ENCODE results near the gene REM1.
"Not testable (repeated sequence)": the region's sequence is repeated elsewhere in the genome, so short reads cannot be mapped to it uniquely, and the experiment has no call there.

Gene REM1, protein sequence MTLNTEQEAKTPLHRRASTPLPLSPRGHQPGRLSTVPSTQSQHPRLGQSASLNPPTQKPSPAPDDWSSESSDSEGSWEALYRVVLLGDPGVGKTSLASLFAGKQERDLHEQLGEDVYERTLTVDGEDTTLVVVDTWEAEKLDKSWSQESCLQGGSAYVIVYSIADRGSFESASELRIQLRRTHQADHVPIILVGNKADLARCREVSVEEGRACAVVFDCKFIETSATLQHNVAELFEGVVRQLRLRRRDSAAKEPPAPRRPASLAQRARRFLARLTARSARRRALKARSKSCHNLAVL

DNA sequence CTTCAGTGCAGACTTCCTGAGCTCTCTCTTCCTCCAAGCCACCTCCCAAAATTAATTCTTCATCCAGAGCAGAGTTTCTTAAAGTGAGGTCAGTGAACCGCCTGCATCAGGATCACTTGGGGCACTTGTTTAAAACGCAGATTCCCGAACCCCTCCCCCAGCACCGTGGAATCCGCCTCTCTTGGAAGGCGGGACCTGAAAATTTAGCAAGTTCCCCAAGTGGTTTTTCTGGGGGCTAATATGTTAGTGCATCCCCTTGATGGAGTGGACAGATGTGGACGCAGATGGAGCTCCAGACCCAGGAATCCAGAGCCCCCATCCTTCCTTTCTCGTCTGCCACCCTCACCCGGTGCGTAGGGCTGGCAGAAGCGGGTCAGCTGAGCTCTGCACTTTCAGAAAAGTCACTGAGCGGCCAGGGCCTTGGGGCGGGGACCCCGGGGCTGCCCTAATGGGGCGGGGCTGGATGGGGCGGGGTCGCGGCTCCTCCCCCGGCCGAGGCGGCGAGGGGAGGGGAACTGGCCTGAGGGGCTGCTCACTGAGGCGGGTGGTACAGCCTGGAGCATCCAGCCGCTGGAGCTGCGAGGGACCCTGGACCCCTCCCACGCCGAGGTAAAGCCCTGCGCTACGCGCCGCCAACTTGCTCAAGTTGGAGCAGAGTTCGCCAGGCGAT is at the start of gene REM1, which contains the start of gene DEFB124:
Gene REM1, plus strand, starts transcription at position 531 of the 670 bp plus-strand sequence. CDS start 1,158 bp downstream, outside the sequence.
Gene DEFB124, minus strand, starts transcription at position 370 of the 670 bp plus-strand sequence. CDS start 2,114 bp downstream, outside the sequence.
- DNase-seq (ENCODE audit: low read depth), result no peak

GRCh38 chr20:31425797-31426196 is 49.3 kb upstream of the REM1 start:
- DNase-seq (ENCODE audit: low read depth), result no peak

DNA sequence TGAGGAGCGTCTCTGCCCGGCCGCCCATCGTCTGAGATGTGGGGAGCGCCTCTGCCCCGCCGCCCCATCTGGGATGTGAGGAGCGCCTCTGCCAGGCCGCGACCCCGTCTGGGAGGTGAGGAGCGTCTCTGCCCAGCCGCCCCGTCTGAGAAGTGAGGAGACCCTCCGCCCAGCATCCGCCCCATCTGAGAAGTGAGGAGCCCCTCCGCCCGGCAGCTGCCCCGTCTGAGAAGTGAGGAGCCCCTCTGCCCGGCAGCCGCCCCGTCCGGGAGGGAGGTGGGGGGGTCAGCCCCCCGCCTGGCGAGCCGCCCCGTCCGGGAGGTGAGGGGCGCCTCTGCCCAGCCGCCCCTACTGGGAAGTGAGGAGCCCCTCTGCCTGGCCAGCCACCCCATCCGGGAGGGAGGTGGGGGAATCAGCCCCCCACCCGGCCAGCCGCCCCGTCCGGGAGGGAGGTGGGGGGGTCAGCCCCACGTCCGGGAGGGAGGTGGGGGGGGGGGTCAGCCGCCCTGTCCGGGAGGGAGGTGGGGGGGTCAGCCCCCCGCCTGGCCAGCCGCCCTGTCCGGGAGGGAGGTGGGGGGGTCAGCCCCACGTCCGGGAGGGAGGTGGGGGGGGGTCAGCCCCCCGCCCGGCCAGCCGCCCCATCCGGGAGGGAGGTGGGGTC is 48.1 kb upstream of the REM1 start:
- DNase-seq (ENCODE audit: low read depth), result not testable (repeated sequence)

- DNase-seq (ENCODE audit: low read depth), result not testable (repeated sequence)
Measured at GRCh38 chr20:31427576-31427975, 47.5 kb upstream of the REM1 start.

GRCh38 chr20:31430568-31431115 is 44.4 kb upstream of the REM1 start:
- DNase-seq (ENCODE audit: low read depth), result no peak

- DNase-seq (ENCODE audit: low read depth), result no peak
Measured at GRCh38 chr20:31440012-31440659, 35.0 kb upstream of the REM1 start, which contains the start of gene DEFB123. TSS of gene DEFB123 (plus strand) at chr20:31440632. CDS start at chr20:31440699, 67 bp downstream.

DNA sequence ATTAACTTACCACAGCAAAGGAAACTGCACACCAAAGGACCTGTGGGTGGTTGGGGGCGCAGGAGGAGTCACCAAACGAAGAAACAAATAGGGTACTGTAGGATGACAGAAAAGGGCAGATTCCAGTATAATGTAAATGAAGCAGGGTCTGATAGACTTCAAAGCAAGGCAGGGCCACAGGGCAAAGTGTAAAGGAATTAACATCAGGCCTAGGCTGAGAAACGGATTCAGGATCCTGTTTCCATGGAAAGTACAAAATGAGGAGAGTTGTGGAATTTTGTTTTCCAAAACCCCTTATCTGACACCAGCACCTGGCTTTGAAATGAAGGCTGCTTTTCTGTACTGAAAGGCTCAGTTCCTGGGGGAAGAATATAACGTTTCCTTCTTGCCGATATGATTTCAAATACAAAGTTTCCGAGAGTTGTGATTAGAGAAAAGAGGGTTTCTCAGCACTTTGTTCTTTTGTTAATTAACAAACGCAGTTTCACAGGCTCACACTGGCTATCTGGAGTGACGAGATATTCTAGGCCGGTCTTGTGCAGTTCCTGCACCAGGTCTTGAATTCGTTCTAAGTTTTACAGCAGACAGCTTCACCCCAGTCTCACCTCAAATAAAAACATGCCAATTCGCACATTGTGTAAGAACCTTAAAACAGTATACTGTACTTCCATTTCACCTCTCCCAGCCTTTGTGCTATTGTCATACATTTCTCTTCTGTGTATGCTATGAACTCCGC is 28.8 kb upstream of the REM1 start:
- DNase-seq (ENCODE audit: low read depth), result no peak

GRCh38 chr20:31449511-31450414 is 25.3 kb upstream of the REM1 start:
- DNase-seq (ENCODE audit: low read depth), result no peak

- DNase-seq (ENCODE audit: low read depth), result no peak
Measured at GRCh38 chr20:31452575-31452974, 22.5 kb upstream of the REM1 start.

GRCh38 chr20:31454361-31454760 is 20.7 kb upstream of the REM1 start:
- DNase-seq (ENCODE audit: low read depth), result no peak

DNA sequence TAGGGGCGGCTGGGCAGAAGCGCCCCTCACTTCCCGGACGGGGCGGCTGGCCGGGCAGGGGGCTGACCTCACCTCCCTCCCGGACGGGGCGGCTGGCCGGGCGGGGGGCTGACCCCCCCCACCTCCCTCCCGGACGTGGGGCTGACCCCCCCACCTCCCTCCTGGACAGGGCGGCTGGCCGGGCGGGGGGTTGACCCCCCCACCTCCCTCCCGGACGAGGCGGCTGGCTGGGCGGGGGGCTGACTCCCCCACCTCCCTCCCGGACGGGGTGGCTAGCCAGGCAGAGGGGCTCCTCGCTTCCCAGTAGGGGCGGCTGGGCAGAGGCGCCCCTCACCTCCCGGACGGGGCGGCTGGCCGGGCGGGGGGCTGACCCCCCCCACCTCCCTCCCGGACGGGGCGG is 4.1 kb upstream of the REM1 start:
- DNase-seq (ENCODE audit: low read depth), result not testable (repeated sequence)

GRCh38 chr20:31472395-31473330 is 2.4 kb upstream of the REM1 start:
- no peak for DNase-seq (ENCODE audit: low read depth)

DNA sequence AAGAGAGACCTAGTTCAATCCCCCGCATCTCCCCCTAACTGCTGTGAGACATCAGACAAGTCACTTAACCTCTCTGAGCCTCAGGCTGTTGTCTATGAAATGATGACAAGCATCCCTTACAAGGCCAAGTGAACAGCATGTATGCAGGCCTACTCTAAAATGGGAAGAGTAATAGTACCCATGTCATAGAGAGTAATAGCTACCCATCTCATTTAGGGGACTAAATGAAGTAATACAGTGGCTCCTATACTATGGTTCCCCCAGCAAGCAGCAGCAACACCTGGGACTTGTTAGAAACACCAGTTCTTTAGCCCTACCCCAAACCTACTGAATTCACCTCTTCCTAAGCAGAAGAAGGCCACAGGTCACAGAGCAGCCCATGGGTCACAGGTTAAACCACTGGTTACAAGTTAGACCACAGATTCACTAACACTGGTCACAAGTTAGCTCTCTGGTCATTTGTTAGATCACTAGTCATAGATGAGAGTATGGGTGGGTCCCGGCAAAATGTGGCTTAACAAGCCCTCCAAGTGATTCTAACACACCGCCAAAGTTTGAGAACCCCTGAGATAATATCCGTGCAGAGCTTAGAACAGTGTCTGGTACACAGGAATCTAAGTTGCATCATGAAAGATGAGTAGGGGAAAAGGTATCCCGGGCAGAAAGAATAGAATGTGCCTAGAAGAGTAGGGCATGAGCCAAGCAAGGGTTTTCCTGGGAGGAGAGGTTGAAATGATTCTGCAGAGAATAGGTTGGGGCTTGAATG is 1.6 kb upstream of the REM1 start:
- no peak for DNase-seq (ENCODE audit: low read depth)

DNA sequence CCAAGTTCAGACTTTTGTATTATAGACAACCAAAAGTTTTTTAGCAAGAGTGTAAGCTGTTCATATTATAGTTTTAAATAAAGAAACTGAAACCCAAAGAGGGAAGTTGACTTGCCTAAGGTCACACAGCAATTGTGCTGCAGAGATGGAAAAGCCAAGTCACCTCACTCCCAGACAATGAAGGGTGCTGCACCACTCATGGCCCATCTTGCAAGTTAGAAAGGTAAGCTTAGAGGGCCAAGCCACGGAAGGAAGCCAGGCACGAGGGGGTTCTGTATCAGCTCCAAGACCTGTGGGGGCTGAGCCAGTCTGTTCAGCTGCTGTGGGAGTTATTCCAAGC is 1.0 kb upstream of the REM1 start:
- DNase-seq (ENCODE audit: low read depth), result no peak

DNA sequence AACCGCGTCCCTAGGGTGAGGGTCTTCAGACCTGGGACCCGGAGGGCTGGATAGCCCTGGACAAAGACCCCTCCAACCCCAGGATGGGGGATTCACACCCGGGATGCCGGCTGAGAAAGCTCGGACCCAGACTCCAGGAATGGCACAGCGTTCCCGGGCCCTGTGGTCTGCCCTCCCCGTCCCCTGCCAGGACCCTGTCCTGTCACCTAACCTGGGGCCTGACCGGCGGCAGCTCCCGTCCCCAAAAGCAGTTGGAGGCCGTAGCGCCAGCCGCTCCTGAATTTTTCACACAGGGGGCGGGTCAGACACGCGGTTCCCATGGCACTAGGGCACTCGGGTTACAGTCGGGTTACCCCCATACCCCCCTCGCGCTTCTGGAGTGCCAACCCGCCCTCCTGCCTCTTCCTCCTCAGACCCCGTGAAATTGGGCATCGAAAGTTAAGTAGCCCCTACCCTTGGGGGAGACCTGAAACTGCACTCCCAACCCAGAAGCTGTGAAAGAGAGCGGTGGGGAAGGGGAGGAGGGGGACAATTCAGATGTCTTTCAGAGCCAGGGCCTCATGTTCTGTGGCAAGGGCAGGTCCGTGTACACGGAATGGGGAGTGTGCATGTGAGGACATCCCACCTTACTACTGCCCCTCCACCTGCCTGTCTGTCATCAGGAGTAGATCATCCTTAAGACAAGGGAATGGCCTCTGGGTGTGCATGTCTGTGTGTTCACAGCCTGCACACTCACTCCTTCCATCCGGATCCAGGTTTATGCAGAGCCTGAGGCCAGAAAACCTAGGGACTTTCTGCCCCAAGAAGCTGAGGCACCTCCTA is 595 bp downstream of the REM1 start:
- DNase-seq (ENCODE audit: low read depth), result no peak

- DNase-seq (ENCODE audit: low read depth), result no peak
Measured at GRCh38 chr20:31476294-31476585, 1.2 kb downstream of the REM1 start.

GRCh38 chr20:31476643-31477215 is 1.6 kb downstream of the REM1 start:
- no peak for DNase-seq (ENCODE audit: low read depth)

Data from stimulated activated CD8-positive, alpha-beta memory T cell treated with anti-CD3 and anti-CD28 coated beads, Interleukin-7, amount 100 ng/mL, for 24 hours (primary cell).